ENCODE data around the gene CLSTN2.

Gene CLSTN2

GRCh38 chr3:140097874-140098635 lies 163.1 kb downstream of the CLSTN2 start:
- no peak for DNase-seq

GRCh38 chr3:140100479-140100878 lies 165.5 kb downstream of the CLSTN2 start:
- DNase-seq = no peak

GRCh38 chr3:140103166-140103565 lies 168.2 kb downstream of the CLSTN2 start:
- DNase-seq = no peak

GRCh38 chr3:140103986-140104645 lies 169.1 kb downstream of the CLSTN2 start:
- no peak for DNase-seq

- DNase-seq = peak; percentile 59
Measured at GRCh38 chr3:140113996-140114788, 179.2 kb downstream of the CLSTN2 start.

GRCh38 chr3:140114789-140115080 lies 179.8 kb downstream of the CLSTN2 start:
- no peak for DNase-seq

GRCh38 chr3:140117096-140117526 lies 182.1 kb downstream of the CLSTN2 start:
- peak; percentile 76 for DNase-seq

GRCh38 chr3:140122183-140122582 lies 187.2 kb downstream of the CLSTN2 start:
- DNase-seq = no peak

- peak; percentile 88 for DNase-seq
Measured at GRCh38 chr3:140128217-140128616, 193.2 kb downstream of the CLSTN2 start.

GRCh38 chr3:140128631-140129030 lies 193.6 kb downstream of the CLSTN2 start:
- no peak for DNase-seq

- DNase-seq = no peak
Measured at GRCh38 chr3:140129768-140130284, 194.8 kb downstream of the CLSTN2 start.

GRCh38 chr3:140131895-140132294 lies 196.9 kb downstream of the CLSTN2 start:
- no peak for DNase-seq

GRCh38 chr3:140134231-140134965 lies 199.4 kb downstream of the CLSTN2 start:
- DNase-seq = peak; percentile 12

GRCh38 chr3:140135461-140135860 lies 200.5 kb downstream of the CLSTN2 start:
- DNase-seq = no peak

- DNase-seq = peak; percentile 61
Measured at GRCh38 chr3:140143367-140144069, 208.5 kb downstream of the CLSTN2 start.

GRCh38 chr3:140145528-140145927 lies 210.5 kb downstream of the CLSTN2 start:
- DNase-seq = no peak

- DNase-seq = peak; percentile 62
Measured at GRCh38 chr3:140146668-140147067, 211.7 kb downstream of the CLSTN2 start.

GRCh38 chr3:140147965-140148490 lies 213.0 kb downstream of the CLSTN2 start:
- DNase-seq = no peak

- no peak for DNase-seq
Measured at GRCh38 chr3:140148824-140149390, 213.9 kb downstream of the CLSTN2 start.

- DNase-seq = no peak
Measured at GRCh38 chr3:140151321-140151720, 216.3 kb downstream of the CLSTN2 start.

GRCh38 chr3:140152851-140153639 lies 218.1 kb downstream of the CLSTN2 start:
- DNase-seq = peak; percentile 3

Measured in NCI-H69 (cell line).